Skeletal muscle tissue (tissue), 4 donors: Measurements from ENCODE around the gene RTF1. TPM values are rescaled to one million over a fixed set of nuclear protein-coding genes. Genes with fewer than 3 reads are reported as not detected.
"Not testable (repeated sequence)": the region's sequence is repeated elsewhere in the genome, so short reads cannot be mapped to it uniquely, and the experiment has no call there.

Experiments
- H3K27ac ChIP-seq: one replicate; pipeline ENCODE4 v1.7.0; 2013; ENCODE audit warnings: mild to moderate bottlenecking, low read depth, low read length, inconsistent platforms
- H3K27me3 ChIP-seq, 3 donors: one replicate each; pipeline ENCODE4 v1.7.0; 2013; ENCODE audit warnings: low read length in 3 of 3; ENCODE audit not compliant: control insufficient read depth in 3 of 3, insufficient read depth in 3 of 3
- H3K36me3 ChIP-seq, 3 donors: one replicate each; pipeline ENCODE4 v1.7.0; 2013; ENCODE audit warnings: low read length in 3 of 3; ENCODE audit not compliant: control insufficient read depth in 3 of 3, insufficient read depth in 3 of 3
- H3K4me1 ChIP-seq, 3 donors: one replicate each; pipeline ENCODE4 v1.7.0; 2013; ENCODE audit warnings: low read length in 3 of 3, mild to moderate bottlenecking in 3 of 3; ENCODE audit not compliant: control insufficient read depth in 3 of 3, insufficient read depth in 3 of 3
- H3K4me3 ChIP-seq, 3 donors: one replicate each; pipeline ENCODE4 v1.7.0; 2013; ENCODE audit warnings: low read length in 3 of 3
- H3K9ac ChIP-seq, 3 donors: one replicate each; pipeline ENCODE4 v1.7.0; 2013; ENCODE audit warnings: low read length in 3 of 3, mild to moderate bottlenecking in 3 of 3, moderate library complexity in 2 of 3, low read depth in 1 of 3
- H3K9me3 ChIP-seq, 3 donors: one replicate each; pipeline ENCODE4 v1.7.0; 2013; ENCODE audit warnings: low read length in 3 of 3; ENCODE audit not compliant: control insufficient read depth in 3 of 3
- total RNA-seq: library from RNA; depleted of rRNA; stranded (reverse); fragments of >200 nt; gene quantifications from one replicate; pipeline ENCODE4 v1.2.3, GENCODE V29; 2014
- donor health status: Osteomylitis.

Gene RTF1
- total RNA-seq = 31.3 TPM

DNA sequence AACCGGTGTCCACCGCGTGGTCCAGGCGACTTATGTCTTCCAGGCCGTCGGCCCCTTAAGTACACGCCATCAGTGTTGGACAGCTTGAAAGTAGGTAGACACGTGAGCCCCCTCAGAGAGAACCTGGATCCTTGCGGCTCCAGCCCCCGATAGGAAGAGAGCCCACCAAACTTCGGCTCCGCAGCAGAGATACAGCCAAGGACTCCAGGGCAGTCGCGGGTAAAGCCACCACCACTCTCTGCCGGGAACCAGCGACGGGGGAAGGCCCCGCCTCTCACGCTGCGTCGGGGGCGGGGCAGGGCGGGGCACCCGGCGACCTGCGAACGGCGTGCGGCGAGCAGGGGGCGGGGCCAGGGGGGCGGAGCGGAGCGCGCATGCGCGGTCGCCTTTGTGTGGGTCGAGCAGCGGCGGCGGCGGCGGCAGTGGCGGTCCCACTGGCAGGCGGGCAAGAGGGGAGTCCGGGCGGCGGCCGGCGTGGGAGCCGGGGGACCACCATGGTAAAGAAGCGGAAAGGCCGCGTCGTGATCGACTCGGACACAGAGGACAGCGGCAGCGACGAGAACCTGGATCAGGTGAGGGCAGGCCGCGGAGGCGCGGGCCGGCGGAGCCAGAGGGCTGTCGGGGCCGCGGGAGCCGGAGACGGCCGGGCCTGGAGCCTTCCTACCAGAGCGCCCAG, at the start of gene RTF1:
RTF1 (plus strand) TSS at position 354 of the 676 bp plus-strand sequence; CDS start at position 375, 21 bp downstream.
- Histone ChIP-seq H3K4me3 (peak within 1 kb of the TSS; percentile 94 to 96 (median 95)), H3K9ac (peak within 1 kb of the TSS; percentile 91 to 97 (median 93)), H3K36me3 (no peaks in the 10 kb centered on the region), H3K9me3 (no peaks in the 10 kb centered on the region), H3K27ac (peak within 1 kb of the TSS; percentile 85), H3K4me1 (peaks cover 11 to 21% (median 16%) of the 10 kb centered on the region in 3 donors), H3K27me3 (no peaks in the 10 kb centered on the region)

DNA sequence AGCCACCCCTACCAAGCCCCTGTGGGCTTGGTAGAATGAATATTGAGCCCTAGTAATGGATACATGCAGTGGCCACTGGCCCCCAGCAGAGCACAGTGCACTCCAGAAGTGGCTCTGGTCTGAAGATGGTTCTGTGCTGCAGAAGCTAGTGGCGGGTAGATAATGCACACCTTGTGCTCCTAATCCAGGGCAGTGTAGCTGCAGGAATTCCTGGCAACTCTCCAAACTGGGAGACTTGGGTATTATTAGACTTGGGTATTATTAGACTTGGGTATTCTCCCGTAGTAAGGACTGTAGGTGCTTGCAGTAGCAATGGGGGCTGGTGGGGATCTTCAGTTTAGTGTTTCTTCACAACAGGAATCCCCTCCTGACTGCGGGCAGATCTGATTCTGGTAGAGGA, 49.5 kb upstream of the RTF1 start:
- Histone ChIP-seq H3K4me3 (no peak overlapping the region), H3K36me3 (peaks cover 4 to 10% (median 8%) of the 10 kb centered on the region in 3 donors), H3K27ac (peak overlapping the region; percentile 12), H3K4me1 (peaks cover 8 to 16% (median 12%) of the 10 kb centered on the region in 3 donors), H3K27me3 (no peaks in the 10 kb centered on the region), H3K9me3 (no peaks in the 10 kb centered on the region), H3K9ac (peak overlapping the region in 2 of 3 donors; percentile 20 to 33)

GRCh38 chr15:41377978-41378377, 38.9 kb upstream of the RTF1 start:
- H3K36me3 ChIP-seq = peaks cover 3 to 7% (median 4%) of the 10 kb centered on the region in 3 donors
- no peak overlapping the region for H3K27ac ChIP-seq
- H3K27me3 ChIP-seq = no peaks in the 10 kb centered on the region
- no peaks in the 10 kb centered on the region for H3K4me1 ChIP-seq
- no peak overlapping the region for H3K9ac ChIP-seq
- H3K9me3 ChIP-seq = no peaks in the 10 kb centered on the region
- no peak overlapping the region for H3K4me3 ChIP-seq

GRCh38 chr15:41383974-41384749, 32.7 kb upstream of the RTF1 start:
- not testable (repeated sequence) for H3K9ac ChIP-seq, H3K4me1 ChIP-seq, H3K27me3 ChIP-seq, H3K27ac ChIP-seq, H3K9me3 ChIP-seq, H3K4me3 ChIP-seq
- peaks cover 7 to 16% (median 14%) of the 10 kb centered on the region in 3 donors for H3K36me3 ChIP-seq

- no peaks in the 10 kb centered on the region for H3K27me3 ChIP-seq
These were observed 29.2 kb upstream of the RTF1 start for GRCh38 chr15:41387646-41388045.

DNA sequence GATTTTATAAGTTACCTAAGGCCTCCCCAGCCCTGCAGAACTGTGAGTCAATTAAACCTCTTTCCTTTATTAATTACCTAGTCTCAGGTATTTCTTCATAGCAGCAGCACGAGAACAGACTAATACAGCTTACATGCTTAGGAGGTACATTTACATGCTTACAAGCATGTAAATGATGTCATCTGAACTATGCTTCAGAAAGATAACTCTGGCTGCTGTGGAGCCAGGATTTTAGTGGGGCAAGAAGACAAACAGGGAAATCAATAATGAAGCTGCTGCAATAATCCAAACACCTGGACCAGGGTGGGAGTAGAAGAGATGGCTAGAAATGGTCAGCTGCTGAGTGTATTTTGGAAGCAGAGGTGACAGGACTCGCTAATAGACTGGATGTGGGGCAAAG, 24.2 kb upstream of the RTF1 start:
- Histone ChIP-seq H3K4me3 (no peak overlapping the region), H3K27ac (no peak overlapping the region), H3K9ac (no peak overlapping the region), H3K4me1 (no peaks in the 10 kb centered on the region), H3K9me3 (no peaks in the 10 kb centered on the region), H3K36me3 (peaks cover 26 to 37% (median 35%) of the 10 kb centered on the region in 3 donors), H3K27me3 (no peaks in the 10 kb centered on the region)

More at GRCh38 chr15:41387646-41388045, 29.2 kb upstream of the RTF1 start:
- H3K4me3 ChIP-seq = no peak overlapping the region
- peaks cover 11 to 20% (median 14%) of the 10 kb centered on the region in 3 donors for H3K36me3 ChIP-seq
- no peaks in the 10 kb centered on the region for H3K4me1 ChIP-seq
- H3K9me3 ChIP-seq = no peaks in the 10 kb centered on the region
- no peak overlapping the region for H3K27ac ChIP-seq
- H3K9ac ChIP-seq = no peak overlapping the region

GRCh38 chr15:41394924-41395323, 22.0 kb upstream of the RTF1 start:
- Histone ChIP-seq H3K9me3 (no peaks in the 10 kb centered on the region), H3K4me3 (no peak overlapping the region), H3K36me3 (peaks cover 18 to 30% (median 28%) of the 10 kb centered on the region in 3 donors), H3K27me3 (no peaks in the 10 kb centered on the region), H3K9ac (no peak overlapping the region), H3K27ac (no peak overlapping the region), H3K4me1 (no peaks in the 10 kb centered on the region)

GRCh38 chr15:41396111-41396510, 20.8 kb upstream of the RTF1 start:
- H3K9ac ChIP-seq = no peak overlapping the region
- peaks cover 18 to 30% (median 28%) of the 10 kb centered on the region in 3 donors for H3K36me3 ChIP-seq
- H3K27me3 ChIP-seq = no peaks in the 10 kb centered on the region
- no peak overlapping the region for H3K27ac ChIP-seq
- H3K4me1 ChIP-seq = no peaks in the 10 kb centered on the region
- H3K9me3 ChIP-seq = no peaks in the 10 kb centered on the region
- H3K4me3 ChIP-seq = no peak overlapping the region

DNA sequence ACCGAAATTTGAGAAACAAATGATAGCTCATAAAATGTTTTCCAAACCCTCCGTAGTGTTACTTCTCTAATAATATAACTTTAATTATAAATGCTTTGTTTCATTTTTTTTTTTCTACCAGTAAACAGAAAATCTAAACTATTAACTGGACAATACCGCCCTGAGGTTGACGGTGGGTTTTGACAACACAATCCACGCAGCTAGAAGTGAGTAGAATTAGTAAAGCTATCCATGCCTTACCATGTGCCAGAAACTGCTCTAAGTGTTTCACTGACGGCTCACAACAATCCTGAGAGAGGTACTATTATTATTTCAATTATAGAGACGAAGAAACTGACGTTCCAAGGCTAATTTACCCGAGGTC, 15.0 kb upstream of the RTF1 start:
- H3K4me1 ChIP-seq = peaks cover 0 to 5% (median 4%) of the 10 kb centered on the region in 3 donors
- H3K4me3 ChIP-seq = peak overlapping the region; percentile 91 to 99 (median 93)
- no peaks in the 10 kb centered on the region for H3K27me3 ChIP-seq
- peak overlapping the region; percentile 96 to 99 (median 97) for H3K9ac ChIP-seq
- H3K27ac ChIP-seq = peak overlapping the region; percentile 88
- H3K36me3 ChIP-seq = peaks cover 0 to 3% (median 0%) of the 10 kb centered on the region in 3 donors
- no peaks in the 10 kb centered on the region for H3K9me3 ChIP-seq

DNA sequence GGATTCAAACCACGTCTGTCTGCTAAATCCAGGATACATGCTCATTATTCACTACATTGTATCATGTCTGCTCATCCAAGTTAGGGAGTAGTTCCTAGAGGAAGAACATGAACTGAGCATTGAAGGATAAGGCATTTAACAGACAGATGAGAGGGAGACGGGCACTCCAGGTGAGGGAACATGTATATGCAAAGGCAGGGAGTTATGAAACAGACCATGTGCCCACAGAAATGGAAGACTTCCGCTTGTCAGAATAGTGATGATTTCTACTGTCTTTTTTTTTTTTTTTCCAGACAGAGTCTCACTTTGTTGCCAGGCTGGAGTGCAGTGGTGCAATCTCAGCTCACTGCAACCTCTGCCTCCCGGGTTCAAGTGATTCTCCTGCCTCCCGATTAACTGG, 9.6 kb upstream of the RTF1 start:
- H3K9ac ChIP-seq = no peak overlapping the region
- H3K4me1 ChIP-seq = peaks cover 0 to 10% (median 4%) of the 10 kb centered on the region in 3 donors
- no peaks in the 10 kb centered on the region for H3K27me3 ChIP-seq
- H3K4me3 ChIP-seq = no peak overlapping the region
- no peaks in the 10 kb centered on the region for H3K36me3 ChIP-seq
- H3K27ac ChIP-seq = no peak overlapping the region
- no peaks in the 10 kb centered on the region for H3K9me3 ChIP-seq
